HG02610 (cell line): ENCODE measurements around the gene SYN1.
A peak's percentile ranks its signal among the peaks of the same experiment; 100 is the strongest.
"Not testable (repeated sequence)": the region's sequence is repeated elsewhere in the genome, so short reads cannot be mapped to it uniquely, and the experiment has no call there.

Experiments used
- ATAC-seq: cut with Tn5 transposase; IDR thresholded peaks from one replicate; pipeline ENCODE4 v1.9.1; 2021; ENCODE audit warnings: mild to moderate bottlenecking, moderate library complexity; ENCODE audit not compliant: unreplicated experiment

SYN1 gene

DNA sequence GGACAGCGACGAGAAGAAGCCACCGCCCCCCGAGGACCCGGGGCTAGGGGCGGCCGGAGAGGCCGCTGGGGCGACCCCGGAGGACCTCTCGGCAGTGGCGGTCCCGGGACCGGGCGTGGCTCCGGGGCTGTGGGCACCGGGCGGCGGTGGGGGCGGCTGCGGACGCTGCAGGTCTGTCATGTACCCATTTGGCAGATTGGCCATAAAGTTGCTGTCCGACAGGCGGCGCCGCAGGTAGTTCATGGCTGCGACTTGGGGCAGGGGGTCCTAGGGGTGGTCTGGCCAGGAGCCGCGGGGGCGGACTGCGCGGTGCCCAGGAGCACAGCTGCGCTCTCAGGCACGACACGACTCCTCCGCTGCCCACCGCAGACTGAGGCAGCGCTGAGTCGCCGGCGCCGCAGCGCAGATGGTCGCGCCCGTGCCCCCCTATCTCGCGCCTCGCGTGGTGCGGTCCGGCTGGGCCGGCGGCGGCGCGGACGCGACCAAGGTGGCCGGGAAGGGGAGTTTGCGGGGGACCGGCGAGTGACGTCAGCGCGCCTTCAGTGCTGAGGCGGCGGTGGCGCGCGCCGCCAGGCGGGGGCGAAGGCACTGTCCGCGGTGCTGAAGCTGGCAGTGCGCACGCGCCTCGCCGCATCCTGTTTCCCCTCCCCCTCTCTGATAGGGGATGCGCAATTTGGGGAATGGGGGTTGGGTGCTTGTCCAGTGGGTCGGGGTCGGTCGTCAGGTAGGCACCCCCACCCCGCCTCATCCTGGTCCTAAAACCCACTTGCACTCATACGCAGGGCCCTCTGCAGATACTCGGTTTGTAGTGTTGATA lies at the start of gene SYN1:
Gene SYN1 (minus strand): TSS at position 372 of the 817 bp plus-strand sequence. CDS start 129 bp downstream, at position 243.
- ATAC-seq, result peak; percentile 59

DNA sequence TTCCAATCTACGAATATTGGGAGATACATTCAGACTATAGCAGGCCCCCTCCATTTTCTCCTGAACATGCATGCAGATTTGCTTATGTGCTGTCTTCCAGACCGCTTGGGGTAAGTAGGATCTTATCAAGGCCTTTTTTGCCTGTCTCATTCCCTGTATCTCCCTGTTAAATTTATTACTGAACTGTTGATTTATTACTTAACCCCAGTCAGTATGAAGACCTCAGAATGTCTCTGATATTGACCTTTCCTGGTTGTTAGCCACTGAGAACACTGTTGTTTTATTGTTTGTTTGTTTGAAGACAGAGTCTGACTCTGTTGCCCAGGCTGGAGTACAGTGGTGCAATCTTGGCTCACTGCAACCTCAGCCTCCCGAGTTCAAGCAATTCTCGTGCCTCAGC lies 46.1 kb upstream of the SYN1 start:
- ATAC-seq, result not testable (repeated sequence)

DNA sequence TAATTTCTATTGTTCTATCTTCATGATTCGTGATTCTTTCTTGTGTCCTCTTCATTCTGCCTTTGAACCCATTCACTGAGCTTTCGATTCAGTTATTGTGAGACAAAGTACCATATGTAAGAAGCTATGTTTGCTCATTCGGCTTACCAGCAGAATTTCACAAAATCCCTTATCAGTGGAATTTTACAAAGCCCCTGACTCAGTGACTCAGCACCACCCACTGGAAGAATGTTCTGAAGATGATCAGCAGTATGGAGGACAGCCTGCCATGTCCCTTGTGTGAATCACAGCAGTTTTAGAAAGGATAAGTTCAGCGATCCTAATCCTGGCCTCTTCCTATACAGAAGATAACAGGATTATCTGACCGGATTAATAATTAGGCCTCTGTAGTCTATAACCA lies 45.1 kb upstream of the SYN1 start:
- no peak for ATAC-seq

DNA sequence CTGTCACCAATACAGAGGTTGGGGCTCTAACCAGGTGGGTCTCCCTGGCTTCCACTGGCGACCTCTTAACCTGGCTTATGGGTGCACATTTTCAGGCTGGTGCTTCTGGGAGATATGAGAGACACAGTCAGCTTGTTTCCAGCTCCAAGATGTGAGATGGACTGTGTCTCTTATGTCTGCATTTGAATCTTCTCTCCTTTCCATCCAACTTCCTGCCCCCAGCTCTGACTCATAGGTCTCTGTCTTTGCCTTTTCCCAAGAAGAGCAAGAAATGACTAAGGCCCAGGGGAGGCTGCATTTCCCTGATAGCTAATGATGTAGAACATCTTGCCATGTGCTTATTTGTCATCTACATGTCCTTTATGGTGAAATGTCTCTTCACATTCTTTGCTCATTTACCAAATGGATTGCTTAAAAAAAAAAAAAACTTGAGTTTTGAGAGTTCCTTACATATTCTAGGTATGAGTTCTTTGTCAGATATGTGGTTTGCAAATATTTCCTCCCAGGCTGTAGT lies 42.5 kb upstream of the SYN1 start:
- no peak for ATAC-seq

- ATAC-seq, result no peak
Observed at GRCh38 chrX:47661539-47661938, 41.9 kb upstream of the SYN1 start.

- ATAC-seq, result no peak
Observed at GRCh38 chrX:47659421-47659726, 39.7 kb upstream of the SYN1 start.

- peak; percentile 82 for ATAC-seq
Observed at GRCh38 chrX:47658684-47659420, 39.2 kb upstream of the SYN1 start, which contains the start of gene UXT. Gene UXT, minus strand, starts transcription at chrX:47659180. Its CDS starts 253 bp downstream, at chrX:47658927.

GRCh38 chrX:47658301-47658683 lies 38.6 kb upstream of the SYN1 start:
- ATAC-seq, result no peak

GRCh38 chrX:47651043-47651905 lies 31.6 kb upstream of the SYN1 start:
- no peak for ATAC-seq

- peak; percentile 93 for ATAC-seq
Observed at GRCh38 chrX:47650164-47651042, 30.7 kb upstream of the SYN1 start, which contains the start of gene ELK1. Gene ELK1, minus strand, starts transcription at chrX:47650563. Its CDS starts 9,122 bp downstream, at chrX:47641441.

DNA sequence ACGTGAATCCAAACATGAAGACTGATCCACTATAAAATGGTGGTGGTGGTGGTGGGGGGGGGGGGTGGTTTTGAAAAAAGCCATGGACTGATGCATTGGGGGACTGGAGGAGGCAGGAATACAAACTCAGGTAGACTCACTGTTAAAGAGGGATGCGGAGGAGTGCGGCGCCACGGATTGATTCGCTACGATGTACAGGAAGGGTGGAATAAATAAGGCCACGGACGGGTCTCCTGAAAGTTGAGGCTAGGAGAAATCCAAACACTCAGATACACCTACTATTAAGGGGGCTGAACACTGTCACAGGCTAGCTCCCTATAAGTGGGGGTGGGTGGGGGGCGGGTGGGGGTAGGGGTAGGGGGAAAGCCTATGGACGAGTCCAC lies 30.1 kb upstream of the SYN1 start:
- ATAC-seq, result no peak

DNA sequence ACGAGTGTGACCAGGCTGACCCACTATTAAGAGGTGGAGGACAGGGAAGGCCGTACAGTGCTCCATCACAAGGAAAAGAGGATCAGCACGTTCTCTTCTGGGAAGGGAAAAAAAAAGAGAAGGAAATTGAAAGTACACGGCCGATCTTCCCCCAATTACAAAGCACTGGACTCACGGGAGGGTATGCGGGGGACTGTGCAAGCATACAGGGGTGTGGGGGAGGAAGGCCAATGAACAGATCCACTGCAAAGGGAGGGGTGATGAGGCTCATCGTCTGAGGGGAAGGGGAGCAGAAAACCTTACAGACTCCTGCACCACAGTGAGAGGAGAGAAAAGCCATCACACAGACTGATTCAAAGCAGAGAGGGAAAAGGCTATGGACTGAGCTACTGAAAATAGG lies 29.6 kb upstream of the SYN1 start:
- ATAC-seq, result no peak

DNA sequence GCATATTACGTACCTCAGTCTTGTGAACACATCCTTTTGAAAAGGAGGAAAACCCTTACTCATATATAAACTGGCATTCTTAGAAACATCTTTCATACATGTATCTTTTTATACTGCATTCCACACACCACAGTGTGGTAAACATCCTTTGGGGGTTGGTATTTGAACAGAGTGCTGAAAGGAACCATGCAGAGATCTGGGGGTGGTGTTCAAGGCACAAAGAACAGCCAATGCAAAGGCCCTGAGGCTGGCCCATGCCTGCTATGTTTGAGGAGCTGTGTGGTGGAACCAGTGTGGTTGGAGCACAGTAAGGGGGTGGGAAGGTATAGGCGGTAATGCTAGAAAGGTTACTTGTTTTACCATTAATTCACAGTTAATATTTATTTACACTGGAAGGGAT lies 28.7 kb upstream of the SYN1 start:
- no peak for ATAC-seq

DNA sequence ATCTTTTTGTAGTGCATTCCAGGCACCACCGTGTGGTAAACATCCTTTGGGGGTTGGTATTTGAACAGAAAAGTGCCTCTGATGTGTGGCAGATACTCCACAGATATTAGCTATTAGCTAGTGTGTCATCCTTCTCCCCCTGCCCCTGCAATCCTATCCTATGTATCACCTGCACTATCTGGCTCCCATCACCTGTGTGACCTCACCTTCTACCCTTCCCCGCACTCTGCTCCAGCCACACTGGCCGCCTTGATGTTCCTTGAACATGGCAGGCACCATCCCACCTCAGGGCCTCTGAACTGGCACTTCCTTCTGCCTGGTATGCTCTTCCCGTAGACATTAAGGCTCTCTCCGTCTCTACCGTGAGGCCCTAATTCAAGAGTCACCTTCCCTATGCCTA lies 27.0 kb upstream of the SYN1 start:
- ATAC-seq, result no peak

GRCh38 chrX:47645530-47645929 lies 25.9 kb upstream of the SYN1 start:
- no peak for ATAC-seq

GRCh38 chrX:47644557-47645091 lies 25.0 kb upstream of the SYN1 start:
- no peak for ATAC-seq

DNA sequence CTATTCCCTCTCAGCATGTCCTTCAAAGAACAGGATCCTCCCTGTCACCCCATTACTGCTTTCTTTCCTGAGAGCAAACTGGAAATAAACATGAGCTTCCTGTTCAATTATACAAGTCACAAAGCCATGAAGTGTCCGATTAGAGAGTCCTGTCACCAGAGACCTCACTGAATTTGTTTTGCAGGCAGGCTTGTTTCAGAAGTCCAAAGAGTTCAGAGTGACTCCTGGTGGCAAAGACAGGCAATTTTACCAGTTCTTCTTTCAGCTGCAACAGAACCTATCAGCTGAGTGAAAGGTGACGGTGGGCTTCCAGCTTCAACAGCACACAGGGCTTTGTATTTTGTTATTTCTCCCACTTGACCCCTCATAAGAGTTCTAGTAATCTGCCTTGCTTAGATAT lies 24.3 kb upstream of the SYN1 start:
- ATAC-seq, result no peak

- ATAC-seq, result no peak
Observed at GRCh38 chrX:47638816-47639215, 19.2 kb upstream of the SYN1 start.

- ATAC-seq, result peak; percentile 79
Observed at GRCh38 chrX:47637546-47638195, 18.0 kb upstream of the SYN1 start.
